Progenitor cell of endocrine pancreas (in vitro differentiated cells): ENCODE data around the gene RAB40A. TPM values are rescaled to one million over a fixed set of nuclear protein-coding genes. Genes with fewer than 3 reads are reported as not detected.
A peak's percentile ranks its signal among the peaks of the same experiment; 100 is the strongest.
"Not testable (repeated sequence)": the region's sequence is repeated elsewhere in the genome, so short reads cannot be mapped to it uniquely, and the experiment has no call there.

Experiments
- DNase-seq: peaks from one replicate; pipeline ENCODE4 v3.0.0; 2021; ENCODE audit warnings: low spot score; ENCODE audit not compliant: unreplicated experiment
- H3K27ac Mint-ChIP-seq: 2 replicates; pipeline ENCODE4 v1.8.0; 2021; ENCODE audit warnings: mild to moderate bottlenecking, moderate library complexity, mixed read lengths
- H3K27me3 Mint-ChIP-seq: 2 replicates; pipeline ENCODE4 v1.8.0; 2021; ENCODE audit warnings: mixed read lengths
- H3K36me3 Mint-ChIP-seq: 2 replicates; pipeline ENCODE4 v1.8.0; 2022; ENCODE audit warnings: mixed read lengths; ENCODE audit not compliant: insufficient read depth
- H3K4me1 Mint-ChIP-seq: 2 replicates; pipeline ENCODE4 v1.8.0; 2021; ENCODE audit warnings: low read depth, mixed read lengths
- H3K4me3 Mint-ChIP-seq: 2 replicates; pipeline ENCODE4 v1.8.0; 2021; ENCODE audit warnings: low read depth, mild to moderate bottlenecking, moderate library complexity, mixed read lengths
- H3K9me3 Mint-ChIP-seq: 2 replicates; pipeline ENCODE4 v1.8.0; 2021; ENCODE audit warnings: low read depth, mixed read lengths
- total RNA-seq: library from RNA; stranded (reverse); gene quantifications from 2 replicates; pipeline ENCODE4 v1.2.1, GENCODE V29; 2021
- TF ChIP-seq, protein P1 (sequence below): fragments of 200-600 bp; sonication (generic); IDR thresholded peaks from one replicate; pipeline ENCODE4 v1.5.0; 2021; ENCODE audit warnings: antibody characterized with exemption, mild to moderate bottlenecking; ENCODE audit not compliant: unreplicated experiment

RAB40A gene
- total RNA-seq, 1 donor from 2014 or later = 0.98 TPM

DNA sequence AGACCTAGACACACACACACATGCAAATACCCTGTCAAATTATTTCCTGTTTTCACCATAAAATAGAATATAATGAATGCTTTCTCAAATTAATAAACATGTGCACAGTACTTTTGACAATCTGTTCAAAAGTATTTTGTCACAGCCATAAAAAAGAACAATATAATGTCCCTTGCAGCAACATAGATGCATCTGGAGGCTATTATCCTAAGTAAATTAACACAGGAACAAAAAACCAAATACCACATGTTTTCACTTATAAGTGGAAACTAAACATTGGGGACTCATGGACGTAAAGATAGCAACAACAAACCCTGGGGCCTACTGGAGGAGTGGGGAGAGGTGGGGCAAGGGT, 15.5 kb downstream of the RAB40A start:
- Mint-ChIP-seq H3K9me3 (no peaks in the 10 kb centered on the region), H3K27ac (no peak overlapping the region), H3K4me3 (no peak overlapping the region), H3K4me1 (no peaks in the 10 kb centered on the region), H3K36me3 (no peaks in the 10 kb centered on the region), H3K27me3 (no peaks in the 10 kb centered on the region)
- no peak for DNase-seq
- TF ChIP-seq, protein P1, sequence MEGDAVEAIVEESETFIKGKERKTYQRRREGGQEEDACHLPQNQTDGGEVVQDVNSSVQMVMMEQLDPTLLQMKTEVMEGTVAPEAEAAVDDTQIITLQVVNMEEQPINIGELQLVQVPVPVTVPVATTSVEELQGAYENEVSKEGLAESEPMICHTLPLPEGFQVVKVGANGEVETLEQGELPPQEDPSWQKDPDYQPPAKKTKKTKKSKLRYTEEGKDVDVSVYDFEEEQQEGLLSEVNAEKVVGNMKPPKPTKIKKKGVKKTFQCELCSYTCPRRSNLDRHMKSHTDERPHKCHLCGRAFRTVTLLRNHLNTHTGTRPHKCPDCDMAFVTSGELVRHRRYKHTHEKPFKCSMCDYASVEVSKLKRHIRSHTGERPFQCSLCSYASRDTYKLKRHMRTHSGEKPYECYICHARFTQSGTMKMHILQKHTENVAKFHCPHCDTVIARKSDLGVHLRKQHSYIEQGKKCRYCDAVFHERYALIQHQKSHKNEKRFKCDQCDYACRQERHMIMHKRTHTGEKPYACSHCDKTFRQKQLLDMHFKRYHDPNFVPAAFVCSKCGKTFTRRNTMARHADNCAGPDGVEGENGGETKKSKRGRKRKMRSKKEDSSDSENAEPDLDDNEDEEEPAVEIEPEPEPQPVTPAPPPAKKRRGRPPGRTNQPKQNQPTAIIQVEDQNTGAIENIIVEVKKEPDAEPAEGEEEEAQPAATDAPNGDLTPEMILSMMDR = no peak

DNA sequence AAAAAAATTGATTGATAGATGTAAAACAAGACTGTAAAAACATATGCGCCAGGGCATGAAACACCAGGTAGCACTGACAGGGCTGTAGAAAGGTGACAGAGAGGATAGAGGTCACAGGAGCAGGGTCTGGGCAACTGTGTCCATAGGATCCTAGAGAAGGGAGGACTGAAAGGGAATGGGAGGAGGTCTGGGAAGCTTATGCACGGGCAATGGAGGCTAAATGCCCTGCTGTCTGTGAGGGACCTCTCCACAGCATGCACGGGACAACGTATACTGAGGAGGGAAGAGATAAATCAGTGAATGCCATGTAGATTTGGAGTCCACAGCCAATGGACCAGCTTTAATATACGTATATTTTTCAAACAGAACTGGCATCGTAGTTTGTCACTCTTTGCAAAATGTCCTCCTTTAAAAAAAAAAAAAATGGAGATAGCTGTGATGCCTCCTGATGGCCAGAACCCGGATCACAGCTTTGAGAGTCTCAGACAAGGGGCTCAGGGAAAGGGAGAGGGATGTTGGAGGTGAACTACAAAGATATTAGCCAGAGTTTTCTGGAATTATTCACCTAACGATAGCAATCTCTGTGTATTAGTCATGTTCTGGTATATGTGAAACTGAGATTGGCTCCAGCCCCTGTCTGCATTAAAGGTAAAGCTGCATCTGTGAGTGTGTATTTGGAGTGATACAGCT, 16.0 kb downstream of the RAB40A start:
- Mint-ChIP-seq H3K4me3 (no peak overlapping the region), H3K27me3 (no peaks in the 10 kb centered on the region), H3K36me3 (no peaks in the 10 kb centered on the region), H3K4me1 (no peaks in the 10 kb centered on the region), H3K9me3 (no peaks in the 10 kb centered on the region), H3K27ac (no peak overlapping the region)
- TF ChIP-seq, protein P1 = no peak
- no peak for DNase-seq

DNA sequence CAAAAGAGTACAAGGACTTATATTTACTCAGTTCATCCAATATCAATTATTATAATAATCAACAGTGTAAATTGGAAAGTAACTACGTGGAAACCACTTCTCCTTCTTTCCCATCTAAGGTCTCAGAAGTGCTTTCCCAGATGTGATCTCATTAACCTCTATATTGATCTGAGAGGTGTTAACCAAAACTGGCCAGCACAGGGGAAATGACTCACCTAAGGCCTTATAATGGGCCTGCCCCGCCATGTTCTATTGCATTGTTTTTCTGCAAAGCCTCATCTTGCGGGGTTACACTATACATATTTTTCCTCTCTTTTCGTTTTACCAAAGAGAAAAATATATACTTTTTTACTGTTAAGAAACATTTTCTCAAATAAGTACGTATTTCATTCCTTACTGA, 20.5 kb downstream of the RAB40A start:
- H3K36me3 Mint-ChIP-seq = no peaks in the 10 kb centered on the region

DNA sequence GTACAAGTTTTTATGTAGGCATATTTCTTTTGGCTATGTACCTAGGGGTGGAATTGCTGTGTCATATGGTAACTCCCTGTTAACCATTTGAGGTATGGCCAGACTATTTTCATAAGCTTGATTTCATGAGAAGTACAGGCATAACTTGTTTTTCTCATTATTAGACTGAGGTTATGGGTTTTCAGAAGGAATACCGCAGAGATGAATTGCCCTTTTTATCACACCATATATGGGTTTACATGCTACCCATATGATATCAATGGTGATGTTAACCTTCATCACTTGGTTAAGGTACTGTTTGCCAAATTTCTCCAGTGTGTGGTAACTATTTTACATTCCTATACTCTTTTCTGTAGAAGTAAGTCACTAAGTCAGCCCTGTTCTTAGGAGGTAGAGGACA, 23.5 kb downstream of the RAB40A start:
- no peak overlapping the region for H3K27ac Mint-ChIP-seq
- TF ChIP-seq, protein P1 = no peak
- no peak for DNase-seq
- no peaks in the 10 kb centered on the region for H3K4me1 Mint-ChIP-seq
- H3K4me3 Mint-ChIP-seq = no peak overlapping the region
- H3K27me3 Mint-ChIP-seq = no peaks in the 10 kb centered on the region
- H3K9me3 Mint-ChIP-seq = peaks cover 15% of the 10 kb centered on the region
- H3K36me3 Mint-ChIP-seq = peaks cover 2% of the 10 kb centered on the region

More for the DNA sequence above, 20.5 kb downstream of the RAB40A start:
- DNase-seq = no peak
- Mint-ChIP-seq H3K27ac (no peak overlapping the region), H3K9me3 (peaks cover 10% of the 10 kb centered on the region), H3K27me3 (no peaks in the 10 kb centered on the region), H3K4me1 (no peaks in the 10 kb centered on the region), H3K4me3 (no peak overlapping the region)
- TF ChIP-seq, protein P1 = no peak

DNA sequence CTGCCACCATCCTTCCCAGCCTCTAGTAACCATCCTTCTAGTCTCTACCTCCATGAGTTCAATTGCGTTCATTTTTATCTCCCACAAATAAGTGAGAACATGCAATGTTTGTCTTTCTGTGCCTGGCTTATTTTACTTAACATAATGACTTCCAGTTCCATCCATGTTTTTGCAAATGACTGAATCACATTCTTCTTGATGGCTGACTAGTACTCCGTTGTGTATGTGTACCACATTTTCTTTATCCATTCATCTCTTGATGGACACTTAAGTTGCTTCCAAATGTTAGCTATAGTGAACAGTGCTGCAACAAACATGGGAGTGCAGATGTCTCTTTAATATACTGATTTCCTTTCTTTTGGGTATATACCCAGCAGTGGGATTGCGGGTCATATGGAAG, 25.7 kb downstream of the RAB40A start:
- not testable (repeated sequence) for DNase-seq, H3K4me3 Mint-ChIP-seq, H3K36me3 Mint-ChIP-seq, H3K27ac Mint-ChIP-seq, H3K4me1 Mint-ChIP-seq, H3K27me3 Mint-ChIP-seq
- peaks cover 15% of the 10 kb centered on the region for H3K9me3 Mint-ChIP-seq

DNA sequence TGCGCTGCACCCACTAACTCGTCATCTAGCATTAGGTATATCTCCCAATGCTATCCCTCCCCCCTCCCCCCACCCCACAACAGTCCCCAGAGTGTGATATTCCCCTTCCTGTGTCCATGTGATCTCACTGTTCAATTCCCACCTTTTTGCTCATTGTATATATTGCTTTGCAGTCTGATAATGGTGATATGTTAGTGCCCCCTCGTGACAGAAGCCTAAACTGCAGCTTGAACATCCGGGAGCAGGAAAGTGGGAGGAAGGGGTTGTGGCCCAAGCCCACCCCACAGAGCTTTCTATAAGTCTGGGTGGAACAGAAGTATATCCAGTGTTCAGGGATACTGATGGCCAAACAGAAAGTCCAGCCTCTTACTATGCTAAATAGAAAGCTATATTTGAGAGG, 29.6 kb downstream of the RAB40A start:
- not testable (repeated sequence) for H3K36me3 Mint-ChIP-seq, H3K4me1 Mint-ChIP-seq, H3K4me3 Mint-ChIP-seq, H3K27me3 Mint-ChIP-seq, H3K27ac Mint-ChIP-seq
- DNase-seq = peak; percentile 19
- peaks cover 14% of the 10 kb centered on the region for H3K9me3 Mint-ChIP-seq
- TF ChIP-seq, protein P1 = peak; percentile 50
